Peyer's patch (tissue), 4 donors: Measurements from ENCODE around the gene KCTD4. TPM values are rescaled to one million over a fixed set of nuclear protein-coding genes. Genes with fewer than 3 reads are reported as not detected.
A peak's percentile ranks its signal among the peaks of the same experiment; 100 is the strongest.
"Not testable (repeated sequence)": the region's sequence is repeated elsewhere in the genome, so short reads cannot be mapped to it uniquely, and the experiment has no call there.

ENCODE experiments used
- DNase-seq, 3 donors: peaks; one replicate each; pipeline ENCODE4 v3.0.0-alpha.2; 2017 to 2019
- H3K27ac ChIP-seq, 4 donors: fragments of 200-600 bp; sonication (generic); one replicate each; pipeline ENCODE4 v1.5.1; 2016 to 2019
- H3K27me3 ChIP-seq, 2 donors: fragments of 200-600 bp; sonication (generic); one replicate each; pipeline ENCODE4 v1.5.1; 2019
- H3K36me3 ChIP-seq, 3 donors: fragments of 200-600 bp; sonication (generic); one replicate each; pipeline ENCODE4 v1.5.1; 2016 to 2019
- H3K4me1 ChIP-seq, 4 donors: fragments of 200-600 bp; sonication (generic); one replicate each; pipeline ENCODE4 v1.5.1; 2016 to 2019
- H3K4me3 ChIP-seq, 4 donors: fragments of 200-600 bp; sonication (generic); 1 replicate in 3 of 4; 2 replicates in 1 of 4; pipeline ENCODE4 v1.5.1; 2016 to 2019; ENCODE audit warnings: mild to moderate bottlenecking in 1 of 4
- H3K9me3 ChIP-seq, 4 donors: fragments of 200-600 bp; sonication (generic); one replicate each; pipeline ENCODE4 v1.5.1; 2016 to 2019; ENCODE audit warnings: mild to moderate bottlenecking in 1 of 4
- POLR2A ChIP-seq, 2 donors: fragments of 450-650 bp; IDR thresholded peaks; one replicate each; pipeline ENCODE4 v1.5.1; 2017; ENCODE audit warnings: antibody characterized with exemption in 2 of 2, mild to moderate bottlenecking in 2 of 2, moderate library complexity in 2 of 2
- total RNA-seq, 4 donors: library from RNA; depleted of rRNA; stranded (reverse); fragments of >200 nt; gene quantifications; one replicate each; pipeline ENCODE4 v1.1.0, GENCODE V29; 2016
- TF ChIP-seq, protein P1 (sequence below), 6 experiments: fragments of 450-650 bp in 4 of 6; fragments of 200-600 bp in 2 of 6; sonication (generic) in 1 of 6; IDR thresholded peaks; one replicate each; pipeline ENCODE4 v1.5.1; 2017 to 2019; ENCODE audit warnings: antibody characterized with exemption in 6 of 6, mild to moderate bottlenecking in 3 of 6, moderate library complexity in 1 of 6

Gene KCTD4
- total RNA-seq, 4 donors from 2014 or later = 0.35 TPM; not detected in 3

DNA sequence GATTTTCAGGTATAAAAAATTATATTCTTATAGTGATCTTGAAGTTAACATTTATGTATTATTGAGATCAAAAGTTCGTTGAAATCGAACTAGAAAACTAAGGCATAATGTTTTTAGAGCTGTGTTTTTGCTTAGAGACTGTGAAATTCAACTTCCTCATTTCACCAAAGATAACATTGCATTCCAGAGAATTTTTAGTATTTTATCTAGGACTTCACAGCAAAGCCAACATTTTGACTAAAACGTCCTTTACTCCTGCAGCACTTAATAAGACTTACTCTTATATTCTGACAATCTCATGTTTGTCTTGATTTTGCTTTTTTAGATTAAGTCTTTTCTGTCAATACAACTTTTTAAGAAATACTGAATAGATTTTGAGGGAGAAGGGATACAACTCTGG, 4.7 kb downstream of the KCTD4 start:
- Histone ChIP-seq H3K27ac (no peak overlapping the region), H3K27me3 (no peaks in the 10 kb centered on the region), H3K4me3 (no peak overlapping the region), H3K9me3 (no peaks in the 10 kb centered on the region), H3K4me1 (no peaks in the 10 kb centered on the region), H3K36me3 (no peaks in the 10 kb centered on the region)
- TF ChIP-seq, protein P1, sequence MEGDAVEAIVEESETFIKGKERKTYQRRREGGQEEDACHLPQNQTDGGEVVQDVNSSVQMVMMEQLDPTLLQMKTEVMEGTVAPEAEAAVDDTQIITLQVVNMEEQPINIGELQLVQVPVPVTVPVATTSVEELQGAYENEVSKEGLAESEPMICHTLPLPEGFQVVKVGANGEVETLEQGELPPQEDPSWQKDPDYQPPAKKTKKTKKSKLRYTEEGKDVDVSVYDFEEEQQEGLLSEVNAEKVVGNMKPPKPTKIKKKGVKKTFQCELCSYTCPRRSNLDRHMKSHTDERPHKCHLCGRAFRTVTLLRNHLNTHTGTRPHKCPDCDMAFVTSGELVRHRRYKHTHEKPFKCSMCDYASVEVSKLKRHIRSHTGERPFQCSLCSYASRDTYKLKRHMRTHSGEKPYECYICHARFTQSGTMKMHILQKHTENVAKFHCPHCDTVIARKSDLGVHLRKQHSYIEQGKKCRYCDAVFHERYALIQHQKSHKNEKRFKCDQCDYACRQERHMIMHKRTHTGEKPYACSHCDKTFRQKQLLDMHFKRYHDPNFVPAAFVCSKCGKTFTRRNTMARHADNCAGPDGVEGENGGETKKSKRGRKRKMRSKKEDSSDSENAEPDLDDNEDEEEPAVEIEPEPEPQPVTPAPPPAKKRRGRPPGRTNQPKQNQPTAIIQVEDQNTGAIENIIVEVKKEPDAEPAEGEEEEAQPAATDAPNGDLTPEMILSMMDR (IDR thresholded peaks at IDR 0.05) = no peak
- TF ChIP-seq POLR2A (IDR thresholded peaks at IDR 0.05) = no peak
- DNase-seq = no peak

DNA sequence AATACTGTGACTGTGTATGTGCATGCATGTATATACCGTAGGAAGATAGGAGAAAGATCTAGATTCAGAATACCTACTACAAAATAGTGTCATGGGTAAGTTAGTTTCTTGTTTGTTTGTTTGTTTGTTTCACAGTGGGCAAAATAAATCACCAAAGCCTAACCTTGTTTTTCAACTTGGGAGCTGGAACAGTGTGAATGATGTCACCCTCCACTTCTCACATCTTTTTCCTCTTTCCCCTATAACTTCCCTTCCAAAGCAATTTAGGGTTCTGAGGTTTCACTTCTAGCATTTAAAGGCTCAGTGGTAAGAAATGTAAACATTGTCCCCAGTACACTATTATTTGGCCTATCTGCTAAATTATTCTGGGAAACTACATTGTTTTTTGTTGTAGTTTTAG, 5.4 kb downstream of the KCTD4 start:
- H3K36me3 ChIP-seq = no peaks in the 10 kb centered on the region
- TF ChIP-seq POLR2A (IDR thresholded peaks at IDR 0.05) = no peak
- TF ChIP-seq, protein P1 (IDR thresholded peaks at IDR 0.05) = no peak
- no peaks in the 10 kb centered on the region for H3K9me3 ChIP-seq
- H3K4me1 ChIP-seq = no peaks in the 10 kb centered on the region
- no peaks in the 10 kb centered on the region for H3K27me3 ChIP-seq
- no peak overlapping the region for H3K4me3 ChIP-seq
- no peak for DNase-seq
- H3K27ac ChIP-seq = no peak overlapping the region

DNA sequence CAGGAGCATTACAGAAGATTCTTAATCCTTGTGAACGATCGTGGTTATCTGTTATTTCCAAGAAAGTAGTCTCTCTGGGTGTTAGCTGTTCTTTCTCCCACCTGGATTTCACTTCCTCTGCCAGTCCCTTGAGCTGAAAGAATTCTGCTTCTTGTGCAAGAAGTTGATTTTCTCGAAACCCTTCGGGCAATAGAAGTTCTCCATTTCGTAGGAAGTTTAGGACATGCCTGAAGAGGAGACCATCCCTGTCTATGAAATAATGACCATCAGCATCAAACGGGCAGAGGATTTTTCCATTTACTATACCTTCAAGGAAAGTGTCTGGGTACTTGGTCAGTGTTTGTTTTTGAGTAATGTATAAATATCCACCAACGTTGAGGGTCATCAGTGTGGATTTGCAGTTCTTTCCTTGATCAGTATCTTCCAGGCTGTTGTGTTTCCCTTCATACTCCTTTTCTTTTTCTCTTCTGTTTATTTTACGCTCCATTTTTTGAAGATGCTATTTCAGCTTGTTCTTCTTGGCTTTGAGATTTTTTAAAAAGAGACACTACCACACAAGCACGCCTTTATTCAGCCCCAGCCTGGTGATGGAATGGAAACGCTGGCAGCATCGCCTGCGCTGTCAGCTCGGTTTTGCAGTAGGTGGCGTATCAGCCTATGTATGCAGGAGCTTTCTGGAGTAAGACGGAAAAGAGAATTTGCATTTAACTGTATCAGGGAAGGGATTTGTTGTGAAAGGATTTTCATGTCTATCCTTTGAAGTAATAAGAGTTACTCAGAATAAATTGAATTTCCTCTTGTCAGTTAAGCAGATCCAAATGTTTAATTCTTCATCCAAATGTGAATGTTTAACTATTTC, 6.5 kb downstream of the KCTD4 start:
- no peak for TF ChIP-seq POLR2A (IDR thresholded peaks at IDR 0.05)
- TF ChIP-seq, protein P1 (IDR thresholded peaks at IDR 0.05) = peak in 1 of 6 experiments; percentile 25
- no peak for DNase-seq
- H3K4me3 ChIP-seq = no peak overlapping the region
- no peaks in the 10 kb centered on the region for H3K4me1 ChIP-seq
- no peaks in the 10 kb centered on the region for H3K27me3 ChIP-seq
- H3K9me3 ChIP-seq = no peaks in the 10 kb centered on the region
- no peaks in the 10 kb centered on the region for H3K36me3 ChIP-seq
- no peak overlapping the region for H3K27ac ChIP-seq

DNA sequence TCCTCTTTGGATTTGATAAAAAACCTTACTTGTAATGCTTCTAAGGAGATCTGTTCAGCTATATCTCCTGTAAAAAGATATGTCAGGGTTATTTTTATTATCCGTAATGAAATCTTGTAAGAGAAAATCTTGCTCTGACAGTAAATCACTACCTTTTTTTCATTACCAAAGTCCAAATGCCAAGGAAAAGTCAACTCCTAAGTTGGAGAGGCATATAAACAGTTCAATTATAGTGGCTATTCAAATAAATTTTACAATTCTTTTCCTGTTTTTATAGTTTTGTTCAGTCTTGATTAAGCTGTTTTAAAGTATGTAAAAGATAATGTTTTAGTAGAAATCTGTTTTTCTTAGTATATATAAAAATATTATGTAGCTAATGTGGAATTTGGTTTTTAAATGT, 9.0 kb downstream of the KCTD4 start:
- Histone ChIP-seq H3K4me1 (no peaks in the 10 kb centered on the region), H3K36me3 (no peaks in the 10 kb centered on the region), H3K27me3 (no peaks in the 10 kb centered on the region), H3K27ac (no peak overlapping the region), H3K4me3 (no peak overlapping the region), H3K9me3 (no peaks in the 10 kb centered on the region)
- no peak for TF ChIP-seq POLR2A (IDR thresholded peaks at IDR 0.05)
- TF ChIP-seq, protein P1 (IDR thresholded peaks at IDR 0.05) = no peak
- DNase-seq = no peak

DNA sequence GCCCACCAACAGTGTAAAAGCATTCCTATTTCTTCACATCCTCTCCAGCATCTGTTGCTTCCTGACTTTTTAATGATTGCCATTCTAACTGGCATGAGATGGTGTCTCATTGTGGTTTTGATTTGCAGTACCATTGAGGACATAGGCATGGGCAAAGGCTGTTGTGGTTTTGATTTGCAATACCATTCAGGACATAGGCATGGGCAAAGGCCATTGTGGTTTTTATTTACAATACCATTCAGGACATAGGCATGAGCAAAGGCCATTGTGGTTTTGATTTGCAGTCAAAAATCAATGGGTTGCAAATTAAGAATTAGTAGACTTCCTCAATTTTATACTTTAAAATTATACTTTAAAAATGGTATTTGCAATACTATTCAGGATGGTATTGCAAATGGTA, 11.3 kb downstream of the KCTD4 start:
- not testable (repeated sequence) for H3K27me3 ChIP-seq, H3K4me1 ChIP-seq, DNase-seq, H3K4me3 ChIP-seq, H3K9me3 ChIP-seq, H3K36me3 ChIP-seq, H3K27ac ChIP-seq

DNA sequence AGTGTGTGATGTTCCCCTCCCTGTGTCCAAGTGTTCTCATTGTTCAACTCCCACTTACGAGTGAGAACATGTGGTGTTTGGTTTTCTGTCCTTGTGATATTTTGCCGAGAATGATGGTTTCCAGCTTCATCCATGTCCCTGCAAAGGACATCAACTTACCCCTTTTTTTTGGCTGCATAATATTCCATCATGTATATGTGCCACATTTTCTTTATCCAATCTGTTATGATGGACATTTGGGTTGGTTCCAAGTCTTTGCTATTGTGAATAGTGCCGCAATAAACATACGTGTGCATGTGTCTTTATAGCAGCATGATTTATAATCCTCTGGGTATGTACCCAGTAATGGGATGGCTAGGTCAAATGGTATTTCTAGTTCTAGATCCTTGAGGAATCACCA, 11.8 kb downstream of the KCTD4 start:
- H3K4me3 ChIP-seq, DNase-seq, H3K4me1 ChIP-seq, H3K9me3 ChIP-seq, H3K27me3 ChIP-seq, H3K36me3 ChIP-seq, H3K27ac ChIP-seq: not testable (repeated sequence)

DNA sequence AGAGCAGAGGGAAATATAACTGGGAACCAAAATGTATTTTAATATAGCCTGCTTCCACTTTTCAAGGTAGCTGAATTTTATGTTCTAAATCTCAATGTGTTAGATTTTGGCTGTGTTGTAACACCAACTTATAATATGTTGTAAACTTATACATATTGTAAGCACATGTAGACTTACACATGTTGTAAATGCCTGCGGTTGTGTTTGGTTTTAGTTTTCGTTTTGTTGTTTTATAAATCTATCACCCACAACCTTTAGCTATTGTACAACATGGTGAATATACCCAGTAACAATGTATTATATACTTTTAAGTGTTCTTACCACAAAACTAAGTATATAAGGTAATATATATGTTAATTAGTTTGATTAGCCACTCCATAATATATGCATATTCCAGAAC, 15.6 kb downstream of the KCTD4 start:
- no peak for TF ChIP-seq POLR2A (IDR thresholded peaks at IDR 0.05)
- Histone ChIP-seq H3K9me3 (no peaks in the 10 kb centered on the region), H3K4me1 (no peaks in the 10 kb centered on the region), H3K4me3 (no peak overlapping the region), H3K36me3 (no peaks in the 10 kb centered on the region), H3K27ac (no peak overlapping the region), H3K27me3 (no peaks in the 10 kb centered on the region)
- no peak for DNase-seq
